Left ventricle myocardium inferior (tissue), 1 donor: ENCODE data around the gene TCAF2. TPM values are rescaled to one million over a fixed set of nuclear protein-coding genes. Genes with fewer than 3 reads are reported as not detected.
"Not testable (repeated sequence)": the region's sequence is repeated elsewhere in the genome, so short reads cannot be mapped to it uniquely, and the experiment has no call there.

Experiments used
- DNase-seq: peaks from one replicate; pipeline ENCODE4 v3.0.0-alpha.2; 2020
- H3K27ac ChIP-seq: fragments of 200-600 bp; replicated peaks from 2 replicates; pipeline ENCODE4 v1.8.0; 2021
- H3K27me3 ChIP-seq: fragments of 200-600 bp; 2 replicates; pipeline ENCODE4 v1.8.0; 2021; ENCODE audit warnings: low read depth
- H3K36me3 ChIP-seq: fragments of 200-600 bp; 2 replicates; pipeline ENCODE4 v1.8.0; 2021
- H3K4me1 ChIP-seq: fragments of 200-600 bp; 2 replicates; pipeline ENCODE4 v1.8.0; 2021
- H3K4me3 ChIP-seq: fragments of 200-600 bp; 2 replicates; pipeline ENCODE4 v1.8.0; 2021; ENCODE audit warnings: mild to moderate bottlenecking, moderate library complexity
- H3K9me3 ChIP-seq: fragments of 200-600 bp; replicated peaks from 2 replicates; pipeline ENCODE4 v1.8.0; 2021
- intact Hi-C: fragments of 100-400 bp; cut with micrococcal nuclease; formaldehyde crosslinking; loops from one replicate; pipeline ENCODE4 v1.11.0; 2022
- long read RNA-seq: library from polyadenylated mRNA; unstranded; transcript quantifications from one replicate; pipeline ENCODE4 v2.0.0, GENCODE V29; 2021
- total RNA-seq: library from RNA; stranded (reverse); fragmentation: NEBNext Ultra II Directional; extraction: Animal tissue kit (Norgen Biotek cat#: 25700); gene quantifications from one replicate; pipeline ENCODE4 v1.2.1, GENCODE V29; 2021
- donor health status: DM: no; HTN: yes; CAD: no; lungs with severe emphysema.

The TCAF2 gene
- 0.22 TPM for total RNA-seq
- long read RNA-seq, partial matches to known transcripts, result 0 of 1 reads
- long read RNA-seq, other reads (novel, unspliced or antisense), result 1 of 1 reads

DNA sequence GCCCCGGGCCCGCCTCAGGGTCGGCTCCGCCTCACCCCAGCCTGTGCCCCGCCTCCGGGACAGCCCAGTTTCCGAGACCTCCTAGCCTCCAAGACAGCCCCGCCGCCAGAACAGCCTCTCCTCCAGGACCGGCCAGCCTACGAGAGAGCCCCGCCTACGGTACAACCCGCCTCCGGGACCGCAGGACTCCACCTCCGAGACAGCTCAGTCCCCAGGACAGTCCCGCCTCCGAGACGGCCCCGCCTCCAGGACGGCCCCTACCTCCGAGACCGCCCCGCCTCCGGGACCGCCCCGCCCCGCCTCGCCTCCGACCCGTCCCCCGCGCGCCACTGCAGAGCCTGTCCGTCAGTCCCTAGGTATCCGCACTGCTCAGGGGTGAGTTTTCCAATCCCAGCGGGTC lies at the start of gene TCAF2:
TCAF2 (plus strand) TSS at position 329 of the 400 bp plus-strand sequence.
- H3K9me3 ChIP-seq, H3K4me1 ChIP-seq, DNase-seq, intact Hi-C loops, H3K4me3 ChIP-seq, H3K27me3 ChIP-seq, H3K36me3 ChIP-seq, H3K27ac ChIP-seq: not testable (repeated sequence)

DNA sequence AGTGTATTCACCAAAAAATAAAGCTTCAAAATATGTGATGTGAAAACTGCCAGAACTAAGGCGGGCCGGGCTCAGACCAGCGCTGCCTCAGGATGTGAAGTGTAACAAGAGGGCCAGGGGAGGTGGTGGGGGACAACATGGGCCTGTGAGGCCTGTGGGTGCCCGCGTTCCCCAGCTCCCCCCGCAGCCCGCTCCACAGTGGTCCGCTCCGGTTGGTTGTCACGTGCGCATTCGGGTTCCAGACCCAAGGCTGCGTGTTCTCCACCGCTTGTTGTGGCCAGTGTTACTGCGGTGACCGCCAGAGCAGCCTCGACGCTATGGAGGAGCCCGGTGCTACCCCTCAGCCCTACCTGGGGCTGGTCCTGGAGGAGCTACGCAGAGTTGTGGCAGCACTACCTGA lies 49.3 kb upstream of the TCAF2 start, which contains the start of gene CTAGE15:
CTAGE15 (plus strand) TSS at position 301 of the 400 bp plus-strand sequence; CDS start at position 318, 17 bp downstream.
- DNase-seq, H3K27me3 ChIP-seq, H3K36me3 ChIP-seq, intact Hi-C loops, H3K4me3 ChIP-seq, H3K27ac ChIP-seq, H3K9me3 ChIP-seq, H3K4me1 ChIP-seq: not testable (repeated sequence)

DNA sequence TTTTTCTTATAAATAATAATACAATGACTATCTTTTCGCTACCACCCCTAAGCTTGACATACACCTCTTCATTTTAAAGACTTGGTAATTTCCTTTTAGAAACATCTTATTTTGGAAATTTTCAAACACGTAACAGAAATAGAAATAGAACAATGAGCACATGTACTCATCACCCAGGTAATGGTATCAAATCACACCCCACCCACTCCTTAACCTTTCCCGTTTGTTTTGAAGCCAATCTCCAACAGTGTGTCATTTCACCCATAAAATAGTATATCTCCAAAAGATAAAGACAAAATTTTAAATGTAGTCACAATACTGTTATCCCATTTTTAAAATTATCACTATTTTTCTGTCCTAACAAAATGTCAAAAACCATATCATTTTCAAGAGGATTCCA lies 32.6 kb upstream of the TCAF2 start:
- H3K9me3 ChIP-seq, intact Hi-C loops, H3K36me3 ChIP-seq, DNase-seq, H3K4me3 ChIP-seq, H3K4me1 ChIP-seq, H3K27me3 ChIP-seq, H3K27ac ChIP-seq: not testable (repeated sequence)

DNA sequence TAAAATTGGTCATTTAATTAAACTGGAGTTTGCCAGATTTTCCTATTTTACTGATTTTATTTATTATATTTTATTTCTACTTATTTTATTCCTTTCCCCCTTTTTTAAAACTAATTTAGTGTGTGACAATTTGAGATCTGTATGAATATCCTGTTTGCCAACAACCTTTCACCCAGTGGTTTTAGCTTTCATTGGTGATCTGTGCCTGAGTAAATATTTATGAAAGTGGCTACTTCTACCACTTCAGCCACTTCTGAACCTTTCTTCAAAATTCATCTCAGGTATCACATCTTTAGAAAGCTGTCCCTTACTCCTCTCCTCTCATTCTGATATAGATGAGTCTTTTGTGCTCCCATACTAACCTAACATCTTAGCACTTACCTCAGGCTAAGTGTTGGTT lies 30.9 kb upstream of the TCAF2 start:
- H3K27me3 ChIP-seq, H3K4me1 ChIP-seq: not testable (repeated sequence)

DNA sequence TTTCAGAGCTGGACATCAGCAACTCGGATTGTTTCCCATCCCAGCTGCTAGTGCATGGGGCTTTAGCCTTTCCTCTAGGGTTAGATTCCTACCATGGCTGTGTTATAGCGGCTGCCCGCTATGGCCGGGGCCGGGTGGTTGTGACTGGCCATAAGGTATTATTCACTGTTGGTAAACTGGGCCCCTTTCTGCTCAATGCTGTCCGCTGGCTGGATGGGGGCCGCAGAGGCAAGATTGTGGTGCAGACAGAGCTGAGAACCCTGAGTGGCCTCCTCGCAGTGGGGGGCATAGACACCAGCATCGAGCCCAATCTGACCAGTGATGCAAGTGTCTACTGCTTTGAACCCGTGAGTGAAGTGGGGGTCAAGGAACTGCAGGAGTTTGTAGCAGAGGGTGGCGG lies 22.7 kb upstream of the TCAF2 start:
- H3K4me3 ChIP-seq, H3K27ac ChIP-seq, H3K27me3 ChIP-seq, intact Hi-C loops, H3K4me1 ChIP-seq, DNase-seq, H3K9me3 ChIP-seq, H3K36me3 ChIP-seq: not testable (repeated sequence)

More for the DNA sequence above, 30.9 kb upstream of the TCAF2 start:
- DNase-seq, H3K36me3 ChIP-seq, intact Hi-C loops, H3K27ac ChIP-seq, H3K9me3 ChIP-seq, H3K4me3 ChIP-seq: not testable (repeated sequence)

DNA sequence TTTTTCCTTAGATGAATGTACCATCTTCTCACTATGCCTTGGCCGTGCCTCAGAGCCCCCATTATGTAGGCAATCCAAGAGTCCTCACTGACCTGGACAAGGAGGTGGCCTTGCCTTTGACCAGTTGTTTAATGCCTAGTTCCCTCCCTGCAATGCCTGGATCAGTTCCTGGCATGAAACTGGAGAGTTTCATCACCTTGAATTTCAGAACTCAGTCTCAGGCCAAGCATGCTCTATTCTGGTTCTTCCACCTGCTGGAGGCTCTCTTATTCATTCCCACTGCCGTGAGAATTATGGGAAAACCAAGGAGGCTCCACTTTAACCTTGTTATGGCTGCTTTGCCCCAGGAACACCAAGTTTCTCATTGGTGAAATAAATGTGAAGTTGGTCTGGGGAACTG lies 17.2 kb upstream of the TCAF2 start:
- H3K36me3 ChIP-seq, DNase-seq, H3K4me1 ChIP-seq, H3K9me3 ChIP-seq, H3K4me3 ChIP-seq, H3K27me3 ChIP-seq, intact Hi-C loops, H3K27ac ChIP-seq: not testable (repeated sequence)

DNA sequence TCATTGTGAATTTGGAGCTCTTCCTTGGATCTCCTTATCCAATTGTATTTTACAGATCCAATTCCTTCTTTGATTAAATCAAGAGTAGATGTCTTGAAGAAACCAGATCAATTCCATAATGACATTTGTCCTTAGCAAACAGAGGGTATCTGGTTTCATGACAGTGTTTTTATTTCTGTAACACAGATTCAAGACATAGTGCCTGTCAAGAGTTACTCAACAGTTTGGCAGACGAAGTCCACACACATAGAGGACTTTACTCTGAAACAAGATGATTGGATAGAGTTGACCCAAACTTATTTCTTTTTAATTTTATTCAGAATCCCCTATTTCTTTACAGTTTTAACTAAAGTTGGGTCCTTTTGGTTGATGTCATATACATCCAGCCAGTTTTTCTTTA lies 14.7 kb upstream of the TCAF2 start:
- H3K27me3 ChIP-seq, H3K4me3 ChIP-seq, H3K4me1 ChIP-seq, H3K27ac ChIP-seq, DNase-seq, H3K36me3 ChIP-seq, H3K9me3 ChIP-seq, intact Hi-C loops: not testable (repeated sequence)

DNA sequence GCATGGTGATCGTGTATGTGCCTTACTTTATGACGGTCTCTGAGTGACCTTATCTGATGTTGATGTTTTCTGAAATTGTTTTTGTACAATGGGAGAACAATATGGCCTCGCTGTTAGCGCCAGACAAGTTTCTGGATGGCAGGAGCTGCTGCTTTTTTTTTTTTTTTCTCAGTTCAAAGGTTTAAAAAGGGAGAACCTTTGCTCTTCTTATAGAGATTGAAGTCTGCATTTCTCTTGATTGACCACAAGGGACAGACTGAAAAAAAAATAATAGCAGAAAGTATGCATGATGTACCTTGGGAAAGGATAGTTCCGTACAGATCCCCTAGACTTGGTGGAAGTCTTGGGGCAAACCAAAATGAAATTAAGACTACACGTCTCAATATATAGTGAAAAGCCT lies 5.2 kb upstream of the TCAF2 start:
- H3K4me3 ChIP-seq, intact Hi-C loops, H3K27me3 ChIP-seq, H3K36me3 ChIP-seq, DNase-seq, H3K27ac ChIP-seq, H3K4me1 ChIP-seq, H3K9me3 ChIP-seq: not testable (repeated sequence)

DNA sequence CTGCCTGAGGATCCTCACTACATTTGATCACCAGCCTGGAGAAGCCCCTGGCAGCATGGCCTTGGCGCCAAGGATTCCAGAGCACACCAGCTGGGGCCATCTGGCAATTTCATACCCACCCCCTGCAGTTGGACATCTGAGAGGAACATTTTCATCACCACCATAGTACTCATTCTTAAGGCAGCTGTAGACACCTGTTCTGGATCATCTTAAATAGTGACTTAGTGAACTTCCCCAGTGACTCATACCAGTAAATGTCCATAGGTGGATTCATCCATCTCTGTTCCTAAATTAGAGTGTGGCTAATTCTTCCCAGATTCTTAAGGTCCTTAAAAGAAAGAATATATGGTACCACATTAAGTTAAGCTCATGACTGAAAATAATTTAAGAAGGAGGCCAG lies 3.6 kb upstream of the TCAF2 start:
- H3K4me1 ChIP-seq, intact Hi-C loops, H3K27me3 ChIP-seq, DNase-seq, H3K9me3 ChIP-seq, H3K36me3 ChIP-seq, H3K4me3 ChIP-seq, H3K27ac ChIP-seq: not testable (repeated sequence)

DNA sequence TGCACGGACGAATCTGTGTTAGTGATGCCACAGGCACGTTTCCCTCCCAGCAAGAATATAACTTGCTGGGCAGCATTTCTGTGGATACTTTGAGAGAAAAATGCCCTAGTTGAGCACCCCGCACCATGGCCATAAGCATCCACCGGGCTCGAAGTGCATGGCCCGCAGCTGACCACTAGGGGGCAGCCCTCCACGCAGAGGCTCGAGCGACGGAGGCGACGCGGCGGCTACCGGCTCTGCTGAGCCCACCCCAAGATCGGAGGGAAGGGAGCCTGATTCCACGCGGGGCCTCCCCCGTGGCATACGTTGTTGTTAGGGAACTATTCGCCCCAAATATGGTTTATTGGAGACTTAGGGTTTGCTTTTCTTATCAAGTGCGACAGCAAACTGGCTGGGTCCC lies 716 bp upstream of the TCAF2 start:
- DNase-seq, H3K27ac ChIP-seq, H3K36me3 ChIP-seq, H3K9me3 ChIP-seq, H3K4me3 ChIP-seq, intact Hi-C loops, H3K27me3 ChIP-seq, H3K4me1 ChIP-seq: not testable (repeated sequence)

DNA sequence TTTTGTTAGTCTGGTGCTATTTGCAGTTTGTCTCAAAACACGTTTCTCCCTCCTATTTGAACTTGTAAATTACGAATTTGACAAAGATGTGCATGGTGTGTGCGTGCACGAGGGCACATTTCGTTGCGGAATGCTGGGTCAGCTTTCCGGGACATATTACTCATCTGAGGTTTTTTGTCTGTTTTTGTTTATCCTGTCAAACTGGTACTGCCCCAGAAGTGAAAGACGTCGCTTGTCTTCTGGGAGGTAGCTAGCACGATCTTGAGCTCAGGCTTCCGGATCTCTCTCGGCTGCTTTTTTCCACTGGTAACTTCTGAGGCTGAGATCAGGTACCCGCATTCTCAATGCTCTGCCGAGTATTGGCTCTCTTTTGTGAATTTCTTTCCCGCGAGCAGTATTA lies 401 bp downstream of the TCAF2 start:
- H3K36me3 ChIP-seq, intact Hi-C loops, DNase-seq, H3K27ac ChIP-seq, H3K4me3 ChIP-seq, H3K4me1 ChIP-seq, H3K27me3 ChIP-seq, H3K9me3 ChIP-seq: not testable (repeated sequence)

DNA sequence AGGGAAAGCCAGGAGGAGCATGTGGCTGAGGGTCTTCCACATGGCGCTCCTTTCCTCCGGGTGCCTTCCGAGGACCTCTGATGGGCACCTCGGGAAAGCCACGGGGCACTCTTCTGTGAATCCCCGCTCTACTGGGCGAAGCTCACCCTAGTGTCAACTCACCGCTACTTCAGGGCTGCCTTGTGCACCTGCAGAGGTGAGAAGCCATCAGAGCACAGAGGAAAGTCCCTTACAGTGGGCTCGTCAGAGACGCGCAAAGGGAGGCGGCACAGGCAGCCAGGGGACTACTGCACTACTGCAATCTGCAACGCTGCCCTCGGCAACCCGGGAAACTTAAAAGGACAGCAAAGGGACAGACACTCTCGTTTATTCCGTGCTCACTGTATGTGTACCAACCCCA lies 1.4 kb downstream of the TCAF2 start:
- intact Hi-C loops, H3K4me3 ChIP-seq, H3K27ac ChIP-seq, H3K36me3 ChIP-seq, H3K4me1 ChIP-seq, DNase-seq, H3K9me3 ChIP-seq, H3K27me3 ChIP-seq: not testable (repeated sequence)

DNA sequence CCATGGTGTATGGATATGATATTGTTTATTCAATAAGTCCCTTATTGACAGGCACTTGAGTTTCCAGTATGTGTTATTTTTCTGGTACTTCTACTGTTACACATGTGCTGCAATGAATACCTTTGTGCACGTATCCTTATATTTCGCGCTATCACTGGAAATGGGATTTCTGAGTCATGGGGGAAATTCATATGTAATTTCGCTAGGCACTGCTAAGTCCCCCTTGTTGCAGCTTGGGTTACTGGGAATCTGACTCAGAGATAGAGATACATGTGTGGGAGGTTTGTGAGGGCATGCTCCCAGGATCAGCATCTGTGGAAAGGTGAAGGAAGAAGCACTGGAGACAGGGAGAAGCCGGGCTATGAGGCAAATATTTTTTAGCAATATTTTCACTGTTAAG lies 9.9 kb downstream of the TCAF2 start:
- intact Hi-C loops, DNase-seq, H3K4me1 ChIP-seq: not testable (repeated sequence)

DNA sequence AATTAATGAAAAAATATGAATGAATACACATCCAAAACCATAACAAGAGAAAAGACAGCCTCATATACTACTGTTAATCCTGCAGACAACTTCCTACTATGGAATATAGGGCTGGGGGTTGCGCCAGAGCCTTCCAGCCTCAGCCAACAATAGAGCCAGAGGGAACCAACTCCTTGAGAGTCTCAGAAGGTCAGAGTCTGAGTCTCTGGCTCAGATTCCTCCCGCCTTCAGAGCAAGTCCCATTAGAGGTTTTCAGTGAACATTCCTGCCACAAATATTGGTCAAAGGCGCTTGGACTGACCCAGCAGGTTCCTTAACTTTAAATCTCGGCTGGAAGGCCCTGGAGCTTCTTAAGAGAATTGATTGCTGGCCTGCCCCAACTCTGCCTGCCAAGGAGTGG lies 11.7 kb downstream of the TCAF2 start:
- H3K36me3 ChIP-seq, H3K4me1 ChIP-seq, intact Hi-C loops, H3K9me3 ChIP-seq, H3K4me3 ChIP-seq, H3K27ac ChIP-seq, H3K27me3 ChIP-seq, DNase-seq: not testable (repeated sequence)

More for the DNA sequence above, 9.9 kb downstream of the TCAF2 start:
- not testable (repeated sequence) for H3K9me3 ChIP-seq, H3K4me3 ChIP-seq, H3K27me3 ChIP-seq, H3K27ac ChIP-seq, H3K36me3 ChIP-seq
